Osteocyte (in vitro differentiated cells): ENCODE results near the gene OLIG3. TPM values are rescaled to one million over a fixed set of nuclear protein-coding genes. Genes with fewer than 3 reads are reported as not detected.

Experiments used
- DNase-seq: peaks from one replicate; pipeline ENCODE4 v3.0.0; 2021; ENCODE audit warnings: mixed read lengths; ENCODE audit not compliant: unreplicated experiment; ENCODE audit errors: extremely low spot score
- H3K27ac Mint-ChIP-seq: one replicate; pipeline ENCODE4 v1.8.0; 2021; ENCODE audit warnings: mild to moderate bottlenecking, mixed read lengths; ENCODE audit not compliant: unreplicated experiment
- H3K27me3 Mint-ChIP-seq: one replicate; pipeline ENCODE4 v1.8.0; 2021; ENCODE audit warnings: mixed read lengths; ENCODE audit not compliant: unreplicated experiment
- H3K36me3 Mint-ChIP-seq: one replicate; pipeline ENCODE4 v1.8.0; 2021; ENCODE audit warnings: mixed read lengths; ENCODE audit not compliant: unreplicated experiment
- H3K4me1 Mint-ChIP-seq: one replicate; pipeline ENCODE4 v1.8.0; 2021; ENCODE audit warnings: mixed read lengths; ENCODE audit not compliant: unreplicated experiment
- H3K4me3 Mint-ChIP-seq: one replicate; pipeline ENCODE4 v1.8.0; 2021; ENCODE audit warnings: mild to moderate bottlenecking, moderate library complexity, mixed read lengths; ENCODE audit not compliant: unreplicated experiment
- H3K9me3 Mint-ChIP-seq: one replicate; pipeline ENCODE4 v1.8.0; 2021; ENCODE audit warnings: mixed read lengths; ENCODE audit not compliant: unreplicated experiment
- long read RNA-seq: library from polyadenylated mRNA; unstranded; transcript quantifications from one replicate; pipeline ENCODE4 v2.0.0, GENCODE V29; 2021
- total RNA-seq: library from RNA; stranded (reverse); gene quantifications from 2 replicates; pipeline ENCODE4 v1.2.1, GENCODE V29; 2021
- TF ChIP-seq, protein P1 (sequence below): fragments of 200-600 bp; sonication (generic); IDR thresholded peaks from 2 replicates; pipeline ENCODE4 v1.5.0; 2021; ENCODE audit warnings: antibody characterized with exemption, mild to moderate bottlenecking, moderate library complexity

The OLIG3 gene
- total RNA-seq: not detected in 2 replicates
- long read RNA-seq: 0 reads

DNA sequence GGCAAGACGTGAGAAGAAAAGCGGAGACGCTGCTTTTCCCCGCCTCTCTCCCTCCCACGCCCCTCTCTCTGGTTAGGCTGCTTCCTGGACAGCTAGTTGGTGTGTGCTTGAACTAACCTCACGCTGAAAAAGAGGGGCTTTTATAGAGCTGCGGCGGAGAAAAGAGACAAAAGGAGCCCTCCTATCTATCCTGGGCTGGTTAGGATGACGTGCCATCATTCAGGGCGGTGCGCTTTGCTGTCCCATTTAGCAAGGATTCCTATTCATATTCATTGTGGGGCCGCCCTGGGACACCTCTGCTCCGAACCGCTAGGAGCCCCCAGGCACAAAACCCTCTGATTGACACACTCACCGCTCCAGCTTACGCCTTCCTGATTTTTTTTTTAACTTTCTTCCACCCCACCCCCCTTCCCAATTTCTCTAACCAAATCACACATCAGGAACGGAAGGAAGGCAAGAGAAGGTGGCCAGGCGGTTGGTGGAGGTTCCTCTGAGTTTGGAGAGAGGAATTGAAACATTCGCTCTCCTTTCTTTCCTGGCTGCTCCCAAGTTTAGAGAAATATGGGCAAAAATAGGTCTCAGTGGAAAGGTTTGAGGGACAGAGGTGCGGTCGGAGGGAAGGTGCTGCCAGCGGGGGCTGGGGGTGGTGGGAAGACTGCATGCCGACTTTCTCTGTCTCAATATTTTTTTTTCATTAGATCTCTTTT, at the start of gene OLIG3:
Gene OLIG3 (minus strand): TSS at position 114 of the 707 bp plus-strand sequence. CDS start 224 bp downstream, outside the sequence.
- peaks cover 94% of the 10 kb centered on the region for H3K27me3 Mint-ChIP-seq
- peaks cover 33% of the 10 kb centered on the region for H3K4me1 Mint-ChIP-seq
- H3K36me3 Mint-ChIP-seq: peaks cover 3% of the 10 kb centered on the region
- no peak within 1 kb of the TSS for H3K27ac Mint-ChIP-seq
- no peaks in the 10 kb centered on the region for H3K9me3 Mint-ChIP-seq
- no peak for DNase-seq
- peak within 1 kb of the TSS; percentile 22 for H3K4me3 Mint-ChIP-seq
- TF ChIP-seq, protein P1, sequence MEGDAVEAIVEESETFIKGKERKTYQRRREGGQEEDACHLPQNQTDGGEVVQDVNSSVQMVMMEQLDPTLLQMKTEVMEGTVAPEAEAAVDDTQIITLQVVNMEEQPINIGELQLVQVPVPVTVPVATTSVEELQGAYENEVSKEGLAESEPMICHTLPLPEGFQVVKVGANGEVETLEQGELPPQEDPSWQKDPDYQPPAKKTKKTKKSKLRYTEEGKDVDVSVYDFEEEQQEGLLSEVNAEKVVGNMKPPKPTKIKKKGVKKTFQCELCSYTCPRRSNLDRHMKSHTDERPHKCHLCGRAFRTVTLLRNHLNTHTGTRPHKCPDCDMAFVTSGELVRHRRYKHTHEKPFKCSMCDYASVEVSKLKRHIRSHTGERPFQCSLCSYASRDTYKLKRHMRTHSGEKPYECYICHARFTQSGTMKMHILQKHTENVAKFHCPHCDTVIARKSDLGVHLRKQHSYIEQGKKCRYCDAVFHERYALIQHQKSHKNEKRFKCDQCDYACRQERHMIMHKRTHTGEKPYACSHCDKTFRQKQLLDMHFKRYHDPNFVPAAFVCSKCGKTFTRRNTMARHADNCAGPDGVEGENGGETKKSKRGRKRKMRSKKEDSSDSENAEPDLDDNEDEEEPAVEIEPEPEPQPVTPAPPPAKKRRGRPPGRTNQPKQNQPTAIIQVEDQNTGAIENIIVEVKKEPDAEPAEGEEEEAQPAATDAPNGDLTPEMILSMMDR: no peak

DNA sequence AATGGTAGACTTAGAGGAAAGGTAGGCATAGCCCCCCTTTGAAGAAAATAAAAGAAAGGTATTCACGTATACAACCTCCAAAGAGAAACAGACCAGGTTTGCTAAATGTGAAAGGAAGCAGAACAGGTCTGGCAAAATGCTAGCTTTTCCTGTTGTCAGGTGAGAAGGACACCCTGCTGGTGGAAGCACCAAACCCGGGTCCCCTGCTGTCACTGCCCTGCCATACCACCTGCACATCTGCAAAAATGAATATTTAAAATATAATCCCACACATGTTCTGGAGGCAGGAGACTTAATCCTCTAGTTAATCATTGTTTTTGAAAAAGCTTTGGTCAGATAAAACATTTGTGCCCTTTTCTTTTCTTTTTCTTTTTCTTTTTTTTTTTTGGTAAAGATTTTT, 48.9 kb upstream of the OLIG3 start:
- Mint-ChIP-seq H3K9me3 (no peaks in the 10 kb centered on the region), H3K27ac (no peak overlapping the region)

DNA sequence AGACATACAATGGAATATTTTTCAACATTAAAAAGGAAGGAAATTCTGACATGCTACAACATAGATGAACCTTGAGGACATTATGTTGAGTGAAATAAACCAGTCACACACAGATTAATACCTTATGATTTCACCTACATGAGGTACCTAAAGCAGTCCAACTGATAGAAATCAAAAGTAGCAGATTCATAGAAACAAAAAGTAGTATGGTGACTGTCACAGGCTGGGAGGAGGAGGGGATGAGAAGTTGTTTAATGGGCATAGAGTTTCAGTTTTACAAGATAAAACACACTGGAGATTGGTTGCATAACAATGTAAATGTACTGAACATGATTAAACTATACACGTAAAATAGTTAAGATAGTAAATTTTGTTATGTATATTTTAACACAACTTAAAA, 48.5 kb upstream of the OLIG3 start:
- H3K27ac Mint-ChIP-seq: no peak overlapping the region
- peaks cover 25% of the 10 kb centered on the region for H3K27me3 Mint-ChIP-seq
- H3K4me3 Mint-ChIP-seq: no peak overlapping the region
- no peaks in the 10 kb centered on the region for H3K9me3 Mint-ChIP-seq
- H3K4me1 Mint-ChIP-seq: no peaks in the 10 kb centered on the region
- no peaks in the 10 kb centered on the region for H3K36me3 Mint-ChIP-seq
- TF ChIP-seq, protein P1: no peak
- DNase-seq: no peak

More for the DNA sequence above, 48.9 kb upstream of the OLIG3 start:
- peaks cover 28% of the 10 kb centered on the region for H3K27me3 Mint-ChIP-seq
- H3K4me1 Mint-ChIP-seq: no peaks in the 10 kb centered on the region
- DNase-seq: no peak
- H3K36me3 Mint-ChIP-seq: no peaks in the 10 kb centered on the region
- TF ChIP-seq, protein P1: no peak
- no peak overlapping the region for H3K4me3 Mint-ChIP-seq

DNA sequence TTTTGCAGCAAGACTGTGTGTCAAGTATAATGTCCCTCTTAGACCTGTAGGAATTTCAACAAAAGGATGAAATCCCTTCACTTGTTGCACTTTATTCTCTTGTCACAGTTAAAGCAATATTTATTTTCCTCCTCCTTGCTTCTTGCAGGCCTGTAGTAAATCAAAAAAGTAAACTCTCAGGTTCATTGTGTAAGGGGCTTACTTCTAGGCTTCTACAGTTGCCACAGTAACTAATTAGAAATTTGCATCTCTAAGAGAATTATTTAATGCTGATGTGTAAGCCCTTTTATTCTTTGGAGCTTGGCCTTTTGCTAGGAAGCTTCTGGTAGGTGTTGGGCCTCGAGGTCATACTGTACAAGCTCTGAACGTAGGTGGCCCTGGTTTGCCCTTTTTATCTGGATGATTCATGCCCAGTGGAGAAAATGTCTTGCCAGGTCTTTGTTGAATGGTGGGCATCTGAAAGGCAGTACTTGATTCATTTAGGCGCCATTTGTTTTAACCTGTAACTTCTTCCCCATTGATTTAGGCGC, 47.4 kb upstream of the OLIG3 start:
- Mint-ChIP-seq H3K36me3 (no peaks in the 10 kb centered on the region), H3K27me3 (peaks cover 25% of the 10 kb centered on the region), H3K4me1 (no peaks in the 10 kb centered on the region), H3K4me3 (no peak overlapping the region), H3K27ac (no peak overlapping the region), H3K9me3 (no peaks in the 10 kb centered on the region)
- DNase-seq: no peak
- TF ChIP-seq, protein P1: no peak

- H3K9me3 Mint-ChIP-seq: no peaks in the 10 kb centered on the region
- no peaks in the 10 kb centered on the region for H3K36me3 Mint-ChIP-seq
- H3K27ac Mint-ChIP-seq: no peak overlapping the region
Measured at GRCh38 chr6:137536104-137536773, 42.0 kb upstream of the OLIG3 start.

More at GRCh38 chr6:137536104-137536773, 42.0 kb upstream of the OLIG3 start:
- no peak overlapping the region for H3K4me3 Mint-ChIP-seq
- peaks cover 27% of the 10 kb centered on the region for H3K27me3 Mint-ChIP-seq
- TF ChIP-seq, protein P1: no peak
- no peak for DNase-seq
- H3K4me1 Mint-ChIP-seq: no peaks in the 10 kb centered on the region
